ENCODE data around the gene CRACR2A. TPM values are rescaled to one million over a fixed set of nuclear protein-coding genes. Genes with fewer than 3 reads are reported as not detected.

Gene CRACR2A
- total RNA-seq, 1 experiment from 2014 or later = 0.92 TPM

DNA sequence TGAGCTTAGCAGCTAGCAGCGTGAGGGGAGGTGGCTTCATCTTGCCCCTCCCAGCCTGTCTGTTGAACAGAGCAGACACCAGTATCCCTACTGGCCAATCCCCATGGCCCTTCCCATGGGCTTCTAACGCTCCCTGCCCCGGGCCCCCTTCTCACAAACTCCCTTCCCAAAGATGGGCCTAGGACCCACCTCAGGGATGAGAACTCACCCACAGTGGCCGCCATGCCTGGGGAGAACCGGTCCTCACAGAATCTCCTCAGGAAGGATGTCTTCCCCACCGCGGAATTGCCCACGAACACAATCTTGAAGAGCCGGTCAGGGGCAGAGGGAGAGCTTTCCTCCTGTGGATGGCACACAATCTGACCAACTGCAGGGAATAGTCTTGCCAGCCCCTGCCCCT lies 119.5 kb downstream of the CRACR2A start:
- BruUV-seq (replicated peaks) = no TSS peak
- CTCF ChIA-PET = no interaction called here
- in situ Hi-C loops (cut with HindIII; ENCODE audit: low pct_unique_long_range_greater_than_20kb, low sequenced_read_pairs) = no loop called here
- Histone ChIP-seq H3K27me3 (ENCODE audit: control insufficient read depth, insufficient read depth, low read length) (no peaks in the 10 kb centered on the region), H3K36me3 (ENCODE audit: control insufficient read depth, insufficient read depth, low read length) (no peaks in the 10 kb centered on the region), H3K4me3 (ENCODE audit: low read depth in 2 of 2, low read length in 2 of 2) (no peak overlapping the region), H3K4me1 (ENCODE audit: control insufficient read depth, insufficient read depth, low read length) (no peaks in the 10 kb centered on the region), H3K27ac (ENCODE audit: low read length) (no peak overlapping the region), H3K9me3 (ENCODE audit: control insufficient read depth, insufficient read depth, low read depth, low read length) (no peaks in the 10 kb centered on the region)
- POLR2A ChIA-PET = no interaction called here
- ATAC-seq (no peak), DNase-seq (ENCODE audit: low read depth, low spot score) (no peak)
- TF ChIP-seq, protein P1, sequence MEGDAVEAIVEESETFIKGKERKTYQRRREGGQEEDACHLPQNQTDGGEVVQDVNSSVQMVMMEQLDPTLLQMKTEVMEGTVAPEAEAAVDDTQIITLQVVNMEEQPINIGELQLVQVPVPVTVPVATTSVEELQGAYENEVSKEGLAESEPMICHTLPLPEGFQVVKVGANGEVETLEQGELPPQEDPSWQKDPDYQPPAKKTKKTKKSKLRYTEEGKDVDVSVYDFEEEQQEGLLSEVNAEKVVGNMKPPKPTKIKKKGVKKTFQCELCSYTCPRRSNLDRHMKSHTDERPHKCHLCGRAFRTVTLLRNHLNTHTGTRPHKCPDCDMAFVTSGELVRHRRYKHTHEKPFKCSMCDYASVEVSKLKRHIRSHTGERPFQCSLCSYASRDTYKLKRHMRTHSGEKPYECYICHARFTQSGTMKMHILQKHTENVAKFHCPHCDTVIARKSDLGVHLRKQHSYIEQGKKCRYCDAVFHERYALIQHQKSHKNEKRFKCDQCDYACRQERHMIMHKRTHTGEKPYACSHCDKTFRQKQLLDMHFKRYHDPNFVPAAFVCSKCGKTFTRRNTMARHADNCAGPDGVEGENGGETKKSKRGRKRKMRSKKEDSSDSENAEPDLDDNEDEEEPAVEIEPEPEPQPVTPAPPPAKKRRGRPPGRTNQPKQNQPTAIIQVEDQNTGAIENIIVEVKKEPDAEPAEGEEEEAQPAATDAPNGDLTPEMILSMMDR (IDR thresholded peaks at IDR 0.05) = no peak
- TF ChIP-seq POLR2AphosphoS5 (IDR thresholded peaks at IDR 0.05; ENCODE audit: low read depth, low read length) (no peak), SIN3A (IDR thresholded peaks at IDR 0.05; ENCODE audit: borderline replicate concordance, insufficient read depth, low read depth, low read length) (no peak), TCF7L2 (IDR thresholded peaks at IDR 0.05; ENCODE audit: low read depth, low read length) (no peak)
- TF ChIP-seq, protein P2, sequence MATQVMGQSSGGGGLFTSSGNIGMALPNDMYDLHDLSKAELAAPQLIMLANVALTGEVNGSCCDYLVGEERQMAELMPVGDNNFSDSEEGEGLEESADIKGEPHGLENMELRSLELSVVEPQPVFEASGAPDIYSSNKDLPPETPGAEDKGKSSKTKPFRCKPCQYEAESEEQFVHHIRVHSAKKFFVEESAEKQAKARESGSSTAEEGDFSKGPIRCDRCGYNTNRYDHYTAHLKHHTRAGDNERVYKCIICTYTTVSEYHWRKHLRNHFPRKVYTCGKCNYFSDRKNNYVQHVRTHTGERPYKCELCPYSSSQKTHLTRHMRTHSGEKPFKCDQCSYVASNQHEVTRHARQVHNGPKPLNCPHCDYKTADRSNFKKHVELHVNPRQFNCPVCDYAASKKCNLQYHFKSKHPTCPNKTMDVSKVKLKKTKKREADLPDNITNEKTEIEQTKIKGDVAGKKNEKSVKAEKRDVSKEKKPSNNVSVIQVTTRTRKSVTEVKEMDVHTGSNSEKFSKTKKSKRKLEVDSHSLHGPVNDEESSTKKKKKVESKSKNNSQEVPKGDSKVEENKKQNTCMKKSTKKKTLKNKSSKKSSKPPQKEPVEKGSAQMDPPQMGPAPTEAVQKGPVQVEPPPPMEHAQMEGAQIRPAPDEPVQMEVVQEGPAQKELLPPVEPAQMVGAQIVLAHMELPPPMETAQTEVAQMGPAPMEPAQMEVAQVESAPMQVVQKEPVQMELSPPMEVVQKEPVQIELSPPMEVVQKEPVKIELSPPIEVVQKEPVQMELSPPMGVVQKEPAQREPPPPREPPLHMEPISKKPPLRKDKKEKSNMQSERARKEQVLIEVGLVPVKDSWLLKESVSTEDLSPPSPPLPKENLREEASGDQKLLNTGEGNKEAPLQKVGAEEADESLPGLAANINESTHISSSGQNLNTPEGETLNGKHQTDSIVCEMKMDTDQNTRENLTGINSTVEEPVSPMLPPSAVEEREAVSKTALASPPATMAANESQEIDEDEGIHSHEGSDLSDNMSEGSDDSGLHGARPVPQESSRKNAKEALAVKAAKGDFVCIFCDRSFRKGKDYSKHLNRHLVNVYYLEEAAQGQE (IDR thresholded peaks at IDR 0.05; ENCODE audit: insufficient read depth in 1 of 2, low read depth in 2 of 2, low read length in 1 of 2) = no peak
- intact Hi-C loops (cut with micrococcal nuclease; ENCODE audit: unreplicated experiment) = no loop called here

DNA sequence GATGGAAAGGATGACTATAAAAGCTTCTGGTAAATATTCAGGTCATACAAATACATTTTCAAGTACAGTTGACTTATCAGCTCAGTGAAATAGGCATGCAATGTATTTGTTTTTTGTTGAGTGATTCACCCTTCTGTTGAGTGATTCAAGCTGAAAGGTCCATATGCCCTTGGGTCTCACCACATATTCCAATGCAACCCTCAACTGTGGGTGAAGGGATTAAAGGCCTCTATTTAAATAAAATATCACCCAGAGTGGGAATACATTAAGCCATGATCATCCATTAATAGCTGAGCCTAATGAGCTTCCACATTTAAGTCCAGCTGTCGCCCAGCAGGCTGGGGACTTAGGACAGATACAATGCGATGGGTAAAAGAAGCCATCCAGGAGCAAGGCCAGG lies 120.2 kb downstream of the CRACR2A start:
- Histone ChIP-seq H3K27ac (ENCODE audit: low read length) (no peak overlapping the region), H3K4me3 (ENCODE audit: low read depth in 2 of 2, low read length in 2 of 2) (no peak overlapping the region), H3K36me3 (ENCODE audit: control insufficient read depth, insufficient read depth, low read length) (no peaks in the 10 kb centered on the region), H3K9me3 (ENCODE audit: control insufficient read depth, insufficient read depth, low read depth, low read length) (no peaks in the 10 kb centered on the region), H3K27me3 (ENCODE audit: control insufficient read depth, insufficient read depth, low read length) (no peaks in the 10 kb centered on the region), H3K4me1 (ENCODE audit: control insufficient read depth, insufficient read depth, low read length) (no peaks in the 10 kb centered on the region)
- ATAC-seq = no peak
- ChIA-PET POLR2A (no interaction called here), CTCF (no interaction called here)
- intact Hi-C loops (cut with micrococcal nuclease; ENCODE audit: unreplicated experiment) = no loop called here
- DNase-seq (ENCODE audit: low read depth, low spot score) = no peak
- in situ Hi-C loops (cut with HindIII; ENCODE audit: low pct_unique_long_range_greater_than_20kb, low sequenced_read_pairs) = no loop called here
- BruUV-seq (replicated peaks) = no TSS peak
- TF ChIP-seq TCF7L2 (IDR thresholded peaks at IDR 0.05; ENCODE audit: low read depth, low read length) = no peak
- TF ChIP-seq, protein P1 (IDR thresholded peaks at IDR 0.05) = no peak
- TF ChIP-seq, protein P2 (IDR thresholded peaks at IDR 0.05; ENCODE audit: insufficient read depth in 1 of 2, low read depth in 2 of 2, low read length in 1 of 2) = no peak
- TF ChIP-seq SIN3A (IDR thresholded peaks at IDR 0.05; ENCODE audit: borderline replicate concordance, insufficient read depth, low read depth, low read length) = no peak
- no peak for TF ChIP-seq POLR2AphosphoS5 (IDR thresholded peaks at IDR 0.05; ENCODE audit: low read depth, low read length)

All from Panc1 (cell line).